ENCODE data around the gene AFDN. TPM values are rescaled to one million over a fixed set of nuclear protein-coding genes. Genes with fewer than 3 reads are reported as not detected.

Gene AFDN
- total RNA-seq, 1 donor, result 29.2 TPM

DNA sequence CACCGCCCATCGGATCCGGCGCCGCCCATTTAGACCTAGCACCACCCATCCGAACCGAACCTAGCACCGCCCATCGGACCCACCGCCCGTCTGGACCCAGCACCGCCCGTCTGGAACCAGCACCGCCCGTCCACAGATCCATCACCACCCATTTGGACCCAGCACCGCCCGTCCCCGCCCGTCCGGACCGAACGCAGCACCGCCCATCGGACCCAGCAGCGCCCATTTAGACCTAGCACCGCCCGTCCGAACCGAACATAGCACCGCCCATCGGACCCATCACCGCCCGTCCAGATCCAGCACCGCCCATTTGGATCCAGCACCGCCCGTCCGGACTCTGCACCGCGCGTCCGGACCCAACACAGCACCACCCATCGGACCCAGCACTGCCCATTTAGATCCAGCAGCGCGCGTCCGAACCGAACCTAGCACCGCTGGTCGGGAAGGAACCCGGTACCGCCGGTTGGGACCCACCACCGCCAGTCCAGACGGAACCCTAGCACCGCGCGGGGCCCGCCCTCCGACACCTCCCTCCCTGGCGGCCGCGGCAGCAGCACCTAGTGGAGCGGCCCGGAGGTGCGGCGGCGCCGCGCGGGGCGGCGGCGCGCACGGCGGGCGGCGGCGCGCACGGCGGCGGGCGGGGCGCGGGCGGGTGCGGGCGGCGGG, 348 bp upstream of the AFDN start:
- DNase-seq (ENCODE audit: low read depth), result peak; percentile 30
- H3K4me3 ChIP-seq (ENCODE audit: low read depth, low read length), result peak overlapping the region; percentile 75
- TF ChIP-seq, protein P1, sequence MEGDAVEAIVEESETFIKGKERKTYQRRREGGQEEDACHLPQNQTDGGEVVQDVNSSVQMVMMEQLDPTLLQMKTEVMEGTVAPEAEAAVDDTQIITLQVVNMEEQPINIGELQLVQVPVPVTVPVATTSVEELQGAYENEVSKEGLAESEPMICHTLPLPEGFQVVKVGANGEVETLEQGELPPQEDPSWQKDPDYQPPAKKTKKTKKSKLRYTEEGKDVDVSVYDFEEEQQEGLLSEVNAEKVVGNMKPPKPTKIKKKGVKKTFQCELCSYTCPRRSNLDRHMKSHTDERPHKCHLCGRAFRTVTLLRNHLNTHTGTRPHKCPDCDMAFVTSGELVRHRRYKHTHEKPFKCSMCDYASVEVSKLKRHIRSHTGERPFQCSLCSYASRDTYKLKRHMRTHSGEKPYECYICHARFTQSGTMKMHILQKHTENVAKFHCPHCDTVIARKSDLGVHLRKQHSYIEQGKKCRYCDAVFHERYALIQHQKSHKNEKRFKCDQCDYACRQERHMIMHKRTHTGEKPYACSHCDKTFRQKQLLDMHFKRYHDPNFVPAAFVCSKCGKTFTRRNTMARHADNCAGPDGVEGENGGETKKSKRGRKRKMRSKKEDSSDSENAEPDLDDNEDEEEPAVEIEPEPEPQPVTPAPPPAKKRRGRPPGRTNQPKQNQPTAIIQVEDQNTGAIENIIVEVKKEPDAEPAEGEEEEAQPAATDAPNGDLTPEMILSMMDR (IDR thresholded peaks at IDR 0.05; ENCODE audit: insufficient read depth, low read length), result peak; percentile 53

DNA sequence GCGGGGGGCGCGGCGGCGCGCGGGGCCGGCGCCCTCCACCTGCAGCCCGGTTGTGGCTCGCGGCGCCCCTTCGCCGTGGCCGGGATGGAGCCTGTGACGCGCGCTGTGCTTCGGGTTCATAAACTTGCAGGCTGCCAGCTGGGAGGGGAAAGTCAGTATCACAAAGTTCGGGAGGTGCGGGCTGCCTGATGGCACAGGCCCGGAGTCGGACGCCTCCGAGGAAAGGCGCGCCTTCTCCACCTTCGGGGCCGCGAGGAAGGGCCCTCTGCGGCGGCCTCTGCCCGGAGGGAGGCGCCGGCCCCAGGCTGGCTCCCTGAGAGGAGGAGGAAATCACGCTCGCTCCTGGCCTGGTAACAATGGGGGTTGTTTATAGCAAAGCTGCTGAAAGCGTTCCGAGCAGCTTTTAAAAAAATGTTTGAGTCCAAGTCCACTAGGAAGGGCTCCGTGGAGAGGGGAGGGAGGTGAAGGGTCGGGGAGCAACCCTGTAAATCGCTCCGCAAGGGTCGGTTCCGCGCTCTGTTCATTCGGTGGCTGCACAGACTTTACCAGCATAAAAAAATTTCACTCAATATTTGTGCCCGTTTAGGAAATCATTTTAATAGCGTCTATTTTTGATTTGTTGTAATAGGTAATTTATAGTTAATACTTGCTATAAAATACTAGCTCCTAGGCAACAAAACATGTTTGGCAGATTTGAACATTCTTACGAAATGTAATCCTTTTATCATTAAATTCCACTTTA, 1.0 kb downstream of the AFDN start:
- TF ChIP-seq, protein P1 (IDR thresholded peaks at IDR 0.05; ENCODE audit: insufficient read depth, low read length), result no peak
- peak; percentile 37 for DNase-seq (ENCODE audit: low read depth)
- peak overlapping the region; percentile 76 for H3K4me3 ChIP-seq (ENCODE audit: low read depth, low read length)

DNA sequence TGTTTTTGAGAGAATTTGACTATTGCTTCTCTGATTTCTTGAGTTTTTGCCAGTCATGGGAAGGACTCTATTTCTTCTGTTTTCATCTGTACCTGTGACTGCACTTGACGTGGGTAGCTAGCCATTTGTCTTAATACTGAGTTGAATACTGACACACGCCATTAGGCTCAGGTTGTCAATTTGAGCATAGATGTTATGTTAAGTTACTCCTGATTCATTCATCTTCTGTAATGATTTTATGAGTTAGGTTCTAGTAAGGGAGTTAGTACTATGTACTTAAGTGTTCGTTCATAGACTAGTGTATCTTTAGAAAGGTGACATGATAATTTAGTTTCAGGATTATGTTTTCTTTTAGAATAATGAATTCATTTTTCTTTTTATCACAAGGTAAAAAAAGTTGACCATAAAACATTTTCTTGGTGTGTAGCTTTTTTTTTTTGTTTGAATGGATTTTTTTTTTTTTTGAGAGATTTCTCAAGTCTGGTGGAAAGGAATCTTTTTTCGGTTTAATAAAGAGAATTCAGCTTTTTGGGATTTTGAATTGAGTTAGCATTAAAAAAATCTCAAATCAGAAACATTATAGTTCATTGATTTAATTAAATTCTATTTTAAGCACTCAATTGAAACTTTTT, 1.7 kb downstream of the AFDN start:
- peak overlapping the region; percentile 76 for H3K4me3 ChIP-seq (ENCODE audit: low read depth, low read length)
- TF ChIP-seq, protein P1 (IDR thresholded peaks at IDR 0.05; ENCODE audit: insufficient read depth, low read length), result no peak
- no peak for DNase-seq (ENCODE audit: low read depth)

DNA sequence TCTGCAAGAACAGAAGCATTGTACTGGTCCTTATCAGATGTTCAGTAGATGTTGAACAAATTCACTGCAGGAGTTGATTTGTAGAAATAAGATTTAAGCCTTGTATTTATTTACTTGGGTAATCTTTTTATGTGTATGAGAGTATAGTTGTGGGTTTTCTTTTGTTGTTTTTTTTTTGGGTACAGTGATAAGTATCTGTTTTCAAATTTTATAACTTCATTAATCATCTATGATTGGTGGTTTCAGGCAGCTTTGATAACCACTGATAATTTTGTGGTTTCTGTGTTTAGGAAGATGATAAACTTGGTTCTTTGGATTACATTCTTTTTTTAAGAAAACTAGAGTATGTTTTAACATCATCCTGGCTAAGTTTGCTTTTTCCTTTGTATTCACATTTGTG, 2.8 kb downstream of the AFDN start:
- peak; percentile 22 for DNase-seq (ENCODE audit: low read depth)
- TF ChIP-seq, protein P1 (IDR thresholded peaks at IDR 0.05; ENCODE audit: insufficient read depth, low read length), result no peak
- H3K4me3 ChIP-seq (ENCODE audit: low read depth, low read length), result no peak overlapping the region

DNA sequence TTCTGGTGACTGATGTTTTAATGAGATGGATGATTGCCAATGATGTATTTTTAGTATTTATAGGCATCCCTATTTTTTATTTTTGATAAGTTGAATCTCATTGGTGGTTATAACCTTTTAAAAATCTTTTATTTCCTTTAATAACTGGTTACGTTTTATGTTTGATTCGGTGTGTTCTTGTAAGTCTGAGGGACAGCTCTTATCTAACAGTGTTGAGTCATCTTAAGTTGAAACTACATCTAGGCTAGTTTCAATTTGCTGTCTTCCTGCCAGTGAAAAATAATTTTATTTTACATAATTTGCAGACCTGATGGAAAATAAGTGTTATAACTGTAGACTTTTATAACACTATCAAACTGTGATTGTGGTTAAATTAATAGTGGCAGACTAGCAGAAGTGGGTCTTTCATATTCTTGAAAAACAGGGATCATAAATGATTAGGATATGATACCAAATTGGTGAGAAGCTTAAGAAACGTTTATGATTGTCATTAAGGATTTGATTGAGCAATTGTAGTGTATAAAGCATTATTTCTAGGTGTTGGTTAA, 4.6 kb downstream of the AFDN start:
- TF ChIP-seq, protein P1 (IDR thresholded peaks at IDR 0.05; ENCODE audit: insufficient read depth, low read length), result no peak
- H3K4me3 ChIP-seq (ENCODE audit: low read depth, low read length), result no peak overlapping the region
- peak; percentile 32 for DNase-seq (ENCODE audit: low read depth)

DNA sequence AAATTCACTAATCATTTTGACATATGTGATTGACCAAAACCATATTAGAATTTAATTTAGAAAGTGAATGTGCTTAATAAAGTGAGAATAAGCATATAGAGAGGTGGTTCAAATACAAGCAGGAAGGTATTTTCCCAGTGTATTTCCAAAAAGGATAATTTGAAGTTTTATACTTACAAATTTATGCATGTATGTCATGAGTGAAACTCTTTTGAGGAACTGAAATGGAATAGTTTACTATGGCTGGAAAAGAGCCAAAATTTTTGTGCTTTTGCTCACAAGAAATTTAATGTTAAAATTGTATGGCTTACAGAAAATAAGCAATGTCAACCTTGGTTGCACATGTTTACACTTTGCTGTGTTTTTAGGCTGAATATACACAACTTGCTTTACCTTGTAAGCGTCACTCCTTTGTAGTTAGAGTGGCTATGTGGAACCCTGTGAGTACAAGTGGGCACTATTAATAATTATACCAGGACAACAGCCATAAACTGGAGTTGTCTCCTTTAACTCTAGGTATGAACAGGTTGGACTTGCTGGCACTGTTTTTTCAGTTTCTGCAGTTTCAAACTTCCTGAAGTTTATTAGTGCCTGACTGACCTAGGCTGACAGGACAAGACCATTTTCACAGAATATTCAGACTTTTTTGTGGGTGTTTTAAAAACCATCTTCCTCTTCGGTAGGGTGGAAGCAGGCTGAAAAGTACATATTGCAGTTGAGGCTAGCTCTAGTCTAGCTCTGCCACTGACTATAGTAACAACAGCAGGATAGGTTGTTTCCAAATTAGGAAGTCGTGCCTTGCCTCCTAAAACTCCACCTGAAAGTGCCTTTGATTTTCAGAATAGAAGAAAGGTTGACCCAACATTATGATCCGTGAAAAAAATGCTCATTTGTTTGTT, 6.0 kb downstream of the AFDN start:
- TF ChIP-seq, protein P1 (IDR thresholded peaks at IDR 0.05; ENCODE audit: insufficient read depth, low read length), result no peak
- peak; percentile 37 for DNase-seq (ENCODE audit: low read depth)
- no peak overlapping the region for H3K4me3 ChIP-seq (ENCODE audit: low read depth, low read length)
